ENCODE results near the gene DST.
"Not testable (repeated sequence)": the region's sequence is repeated elsewhere in the genome, so short reads cannot be mapped to it uniquely, and the experiment has no call there.

Gene DST

GRCh38 chr6:56572788-56573471 is 69.8 kb downstream of the DST start:
- no peak for DNase-seq (ENCODE audit: low read depth in 2 of 2)

DNA sequence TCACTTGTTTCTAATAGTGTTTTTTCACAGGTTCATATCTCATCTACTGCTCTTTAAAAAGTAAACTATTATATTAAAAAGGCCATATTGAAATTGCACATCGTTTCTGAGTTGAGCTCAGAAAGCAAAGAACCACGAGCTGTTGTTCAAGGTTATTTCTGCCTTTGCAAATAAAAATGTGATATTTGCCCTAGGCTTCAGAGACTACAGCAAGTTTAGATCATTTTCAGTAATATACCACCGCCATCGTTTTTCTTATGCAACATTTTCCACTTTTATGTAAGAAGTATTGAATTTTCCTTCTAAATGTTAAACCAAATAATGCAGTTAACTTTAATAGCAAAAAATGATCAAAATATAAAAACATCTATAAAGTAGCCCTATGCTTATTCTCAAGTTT is 71.1 kb downstream of the DST start:
- DNase-seq (ENCODE audit: low read depth in 2 of 2) = no peak

DNA sequence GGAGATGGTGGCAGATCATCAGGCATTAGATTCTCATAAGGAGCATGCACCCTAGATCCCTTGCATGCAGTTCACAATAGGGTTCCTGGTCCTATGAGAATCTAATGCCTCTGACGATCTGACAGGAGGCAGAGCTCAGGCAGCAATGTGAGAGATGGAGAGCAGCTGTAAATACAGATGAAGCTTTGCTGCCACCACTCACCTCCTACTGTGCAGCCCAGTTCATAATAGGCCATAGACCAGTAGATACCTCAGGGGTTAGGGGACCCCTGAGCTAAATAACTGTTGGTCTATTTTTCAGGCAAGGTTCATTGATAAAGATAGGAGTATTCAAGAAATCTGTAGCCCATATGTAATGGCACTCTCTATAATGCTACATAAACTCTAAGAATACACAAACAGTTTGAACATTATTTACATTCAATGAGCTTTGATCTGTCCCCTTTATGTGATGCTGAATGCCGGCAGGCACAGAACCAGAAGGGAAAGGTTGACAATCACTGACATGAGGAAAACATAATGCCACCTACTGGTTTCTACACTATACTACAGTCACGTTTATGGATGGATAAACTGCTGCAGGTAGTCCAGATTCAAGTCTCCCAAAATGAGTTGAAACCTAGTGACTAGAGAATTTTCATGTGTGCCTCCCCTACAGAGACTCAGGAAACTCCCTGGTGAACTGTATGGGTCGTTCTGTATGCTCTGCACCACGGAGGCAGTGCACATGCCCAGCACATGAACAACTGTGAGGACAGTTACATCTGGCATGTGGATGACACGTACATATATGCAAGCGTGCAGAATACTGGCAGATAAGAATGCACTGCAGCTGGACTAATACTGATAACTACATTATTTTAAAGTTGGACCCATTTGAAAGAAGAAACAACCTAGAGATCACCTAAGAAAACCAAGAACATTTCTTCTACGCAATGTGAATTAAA is 72.0 kb downstream of the DST start:
- no peak for DNase-seq (ENCODE audit: low read depth in 2 of 2)

- DNase-seq (ENCODE audit: low read depth in 2 of 2) = no peak
These were observed 75.2 kb downstream of the DST start for GRCh38 chr6:56567501-56567900.

GRCh38 chr6:56562730-56563129 is 80.0 kb downstream of the DST start:
- DNase-seq (ENCODE audit: low read depth in 2 of 2) = not testable (repeated sequence)

- DNase-seq (ENCODE audit: low read depth in 2 of 2) = no peak
These were observed 85.7 kb downstream of the DST start for GRCh38 chr6:56556751-56557540.

DNA sequence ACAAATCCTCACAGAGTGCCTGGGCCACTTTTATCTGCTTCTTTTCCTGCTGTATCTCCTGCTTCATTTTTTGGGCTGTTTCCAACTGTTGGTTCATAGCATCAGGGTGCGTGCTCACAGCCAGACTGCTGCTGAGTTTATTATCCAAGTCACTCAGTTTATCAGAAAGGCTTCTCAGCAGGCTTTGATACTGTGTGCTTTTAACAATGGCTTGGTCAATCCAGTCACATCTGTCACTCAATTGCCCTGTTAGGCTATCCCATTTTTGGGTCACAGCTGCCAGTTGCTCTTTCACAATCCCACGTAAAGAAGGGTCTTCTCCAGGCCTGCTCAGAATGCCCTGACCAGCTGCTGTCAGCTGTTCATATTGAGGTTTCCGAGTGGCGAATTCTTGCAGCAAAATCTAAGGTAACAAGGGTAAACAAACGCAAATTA is 87.2 kb downstream of the DST start:
- DNase-seq (ENCODE audit: low read depth in 2 of 2) = no peak

- no peak for DNase-seq (ENCODE audit: low read depth in 2 of 2)
These were observed 90.2 kb downstream of the DST start for GRCh38 chr6:56552187-56553130.

DNA sequence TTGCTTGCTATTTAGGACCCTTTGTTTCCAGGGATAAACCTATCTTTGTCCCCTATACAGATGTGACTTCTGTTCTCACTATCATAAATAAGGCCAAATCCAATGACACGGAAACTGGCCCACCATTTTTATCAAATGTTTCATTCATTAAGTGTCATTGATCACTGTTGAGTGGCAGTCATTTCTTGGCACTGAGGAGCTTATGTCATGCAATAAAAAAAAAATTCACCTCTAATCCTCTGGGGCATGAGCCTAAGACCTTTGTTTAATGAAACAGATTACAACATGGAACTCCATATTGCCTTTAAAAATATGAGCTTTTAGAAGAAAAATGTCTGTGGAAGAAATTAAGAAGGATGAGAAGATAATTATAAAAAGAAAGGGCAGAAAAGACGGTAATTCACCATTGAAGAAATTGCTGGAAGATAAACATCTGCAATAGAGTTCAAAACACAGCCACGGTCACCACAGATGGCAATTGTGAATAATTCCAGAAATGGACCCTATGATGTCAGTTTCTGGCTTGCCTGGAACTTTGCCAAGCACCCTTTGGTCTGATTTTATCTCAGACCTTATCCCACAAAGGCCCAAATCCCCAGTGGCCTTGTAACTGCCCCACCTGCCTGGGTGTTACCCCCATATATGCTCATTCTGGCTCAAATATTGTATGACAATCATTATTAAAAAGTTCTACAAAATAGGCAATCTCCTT is 91.1 kb downstream of the DST start:
- no peak for DNase-seq (ENCODE audit: low read depth in 2 of 2)

GRCh38 chr6:56550301-56550700 is 92.4 kb downstream of the DST start:
- DNase-seq (ENCODE audit: low read depth in 2 of 2) = no peak

GRCh38 chr6:56549014-56549413 is 93.7 kb downstream of the DST start:
- no peak for DNase-seq (ENCODE audit: low read depth in 2 of 2)

DNA sequence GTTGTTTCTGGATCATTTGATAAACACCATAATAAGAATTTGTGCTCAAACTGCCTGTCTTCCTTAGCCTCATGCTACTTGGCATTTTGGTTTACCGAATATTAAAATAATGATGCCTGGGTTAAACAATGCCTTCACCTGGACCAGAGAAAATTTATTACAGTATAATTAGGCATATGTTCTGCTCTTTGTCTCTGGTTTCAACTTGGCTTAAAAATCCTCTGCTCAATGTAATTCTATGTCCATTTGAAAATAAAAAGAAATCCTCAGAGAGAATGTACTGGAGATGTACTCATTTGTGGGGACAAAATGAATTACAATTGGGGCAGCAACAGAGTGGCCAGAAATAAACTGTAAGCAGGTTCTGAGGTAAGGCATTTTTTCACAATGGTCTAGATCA is 95.0 kb downstream of the DST start:
- no peak for DNase-seq (ENCODE audit: low read depth in 2 of 2)

DNA sequence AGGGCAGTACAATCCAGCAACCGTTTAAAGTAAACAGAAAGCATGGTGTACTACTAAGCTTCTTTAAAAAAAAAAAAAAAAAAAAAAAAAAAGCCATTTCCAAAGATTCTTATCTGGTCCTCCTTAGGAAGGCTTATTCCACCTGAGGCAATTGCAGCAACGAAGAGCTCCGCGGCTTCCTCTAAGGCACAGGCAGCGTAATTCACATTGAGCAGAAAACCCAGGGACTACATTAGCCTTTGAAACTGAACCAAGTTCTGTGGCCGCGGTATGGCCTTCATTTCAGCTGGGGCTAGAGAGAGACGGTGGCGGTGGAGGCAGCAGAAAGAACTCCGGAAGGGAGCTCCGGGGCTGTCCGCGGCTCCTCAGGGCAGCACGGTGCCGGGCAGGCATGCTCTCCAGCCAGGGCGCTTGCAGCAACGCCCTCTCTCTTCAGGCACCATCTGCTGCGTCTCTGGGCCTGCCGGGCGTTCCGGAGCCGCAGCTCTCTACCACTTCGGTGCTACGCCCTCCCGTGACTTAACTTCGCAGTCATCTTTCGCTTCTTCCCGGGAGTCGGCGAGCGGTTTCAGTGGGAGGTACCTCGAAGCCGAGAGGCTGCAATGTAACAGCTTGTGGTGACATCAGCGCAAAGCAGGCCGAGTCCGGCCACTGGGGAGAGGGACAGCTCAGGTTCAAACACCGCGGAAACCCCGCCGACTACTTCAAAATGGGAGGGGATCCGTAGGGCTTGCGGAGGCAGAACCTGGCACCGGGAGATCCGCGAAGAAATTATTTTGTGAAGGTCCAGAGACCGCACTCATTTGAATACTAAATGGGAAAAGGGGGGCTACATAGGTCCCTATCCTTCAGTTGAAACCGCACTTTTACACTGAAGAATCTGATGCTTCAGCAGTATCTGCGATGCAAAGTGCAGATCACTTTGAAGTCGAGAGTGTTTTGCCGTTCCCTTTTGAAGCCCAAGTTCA is 100.0 kb downstream of the DST start:
- DNase-seq (ENCODE audit: low read depth in 2 of 2) = peak; percentile 39 to 58

- DNase-seq (ENCODE audit: low read depth in 2 of 2) = no peak
These were observed 100.8 kb downstream of the DST start for GRCh38 chr6:56541741-56542360.

DNA sequence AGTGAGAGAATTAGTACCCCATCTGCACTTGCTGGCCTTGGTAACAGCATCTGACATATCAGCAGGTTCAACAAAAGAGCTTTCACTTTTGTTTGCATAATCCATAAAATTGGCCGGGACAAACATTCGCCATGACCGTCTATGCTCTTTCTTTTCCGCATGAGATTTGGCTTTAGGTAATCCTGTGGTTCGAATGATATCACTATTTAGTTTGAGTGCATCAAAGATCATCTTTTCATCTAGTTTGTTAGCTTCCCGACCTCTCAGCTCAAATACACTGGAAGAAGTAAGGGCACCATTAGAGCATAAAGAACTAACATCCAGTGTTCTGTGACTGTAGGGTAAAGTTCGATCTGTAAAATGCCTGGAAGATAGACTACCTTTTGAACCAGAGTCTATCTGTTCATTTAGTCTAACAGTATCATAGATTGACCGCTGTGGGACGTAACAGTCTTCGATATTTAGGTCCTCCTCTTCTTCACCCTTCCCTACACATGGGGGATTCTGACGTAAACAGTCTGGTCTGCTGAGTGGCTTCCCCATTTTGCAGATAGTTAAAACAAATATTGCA is 101.6 kb downstream of the DST start:
- DNase-seq (ENCODE audit: low read depth in 2 of 2) = no peak

GRCh38 chr6:56540232-56541029 is 102.3 kb downstream of the DST start:
- no peak for DNase-seq (ENCODE audit: low read depth in 2 of 2)

GRCh38 chr6:56539527-56540105 is 103.1 kb downstream of the DST start:
- no peak for DNase-seq (ENCODE audit: low read depth in 2 of 2)

Data from stimulated activated CD8-positive, alpha-beta memory T cell treated with anti-CD3 and anti-CD28 coated beads, Interleukin-2, amount 100 ng/mL, for 48 hours (primary cell).